ENCODE data around the gene CCDC68.

GRCh38 chr18:54888378-54888777 is 70.9 kb downstream of the CCDC68 start:
- TF ChIP-seq CTCF (conservative IDR thresholded peaks at IDR 0.05), result no peak
- TF ChIP-seq ZFX (IDR thresholded peaks at IDR 0.05), result no peak
